Measurements from ENCODE around the gene MED9.
"Not testable (repeated sequence)": the region's sequence is repeated elsewhere in the genome, so short reads cannot be mapped to it uniquely, and the experiment has no call there.

Gene MED9

GRCh38 chr17:17454700-17455099 lies 22.1 kb upstream of the MED9 start:
- not testable (repeated sequence) for DNase-seq (ENCODE audit: low read depth in 2 of 2, low spot score in 1 of 2)

- no peak for DNase-seq (ENCODE audit: low read depth in 2 of 2, low spot score in 1 of 2)
These were observed 21.6 kb upstream of the MED9 start for GRCh38 chr17:17455173-17455572.

GRCh38 chr17:17456251-17456650 lies 20.5 kb upstream of the MED9 start:
- no peak for DNase-seq (ENCODE audit: low read depth in 2 of 2, low spot score in 1 of 2)

- DNase-seq (ENCODE audit: low read depth in 2 of 2, low spot score in 1 of 2): no peak
These were observed 19.1 kb upstream of the MED9 start for GRCh38 chr17:17457680-17458079.

- no peak for DNase-seq (ENCODE audit: low read depth in 2 of 2, low spot score in 1 of 2)
These were observed 16.8 kb upstream of the MED9 start for GRCh38 chr17:17460038-17460437.

- no peak for DNase-seq (ENCODE audit: low read depth in 2 of 2, low spot score in 1 of 2)
These were observed 14.6 kb upstream of the MED9 start for GRCh38 chr17:17462048-17462824.

- no peak for DNase-seq (ENCODE audit: low read depth in 2 of 2, low spot score in 1 of 2)
These were observed 13.0 kb upstream of the MED9 start for GRCh38 chr17:17463821-17464220.

- not testable (repeated sequence) for DNase-seq (ENCODE audit: low read depth in 2 of 2, low spot score in 1 of 2)
These were observed 10.9 kb upstream of the MED9 start for GRCh38 chr17:17465878-17466277.

GRCh38 chr17:17466511-17466910 lies 10.3 kb upstream of the MED9 start:
- no peak for DNase-seq (ENCODE audit: low read depth in 2 of 2, low spot score in 1 of 2)

- no peak for DNase-seq (ENCODE audit: low read depth in 2 of 2, low spot score in 1 of 2)
These were observed 9.8 kb upstream of the MED9 start for GRCh38 chr17:17467016-17467415.

- DNase-seq (ENCODE audit: low read depth in 2 of 2, low spot score in 1 of 2): no peak
These were observed 9.1 kb upstream of the MED9 start for GRCh38 chr17:17467720-17468119.

GRCh38 chr17:17468217-17469010 lies 8.4 kb upstream of the MED9 start:
- no peak for DNase-seq (ENCODE audit: low read depth in 2 of 2, low spot score in 1 of 2)

- no peak for DNase-seq (ENCODE audit: low read depth in 2 of 2, low spot score in 1 of 2)
These were observed 7.4 kb upstream of the MED9 start for GRCh38 chr17:17469358-17469757.

GRCh38 chr17:17469996-17470395 lies 6.8 kb upstream of the MED9 start:
- no peak for DNase-seq (ENCODE audit: low read depth in 2 of 2, low spot score in 1 of 2)

- no peak for DNase-seq (ENCODE audit: low read depth in 2 of 2, low spot score in 1 of 2)
These were observed 4.4 kb upstream of the MED9 start for GRCh38 chr17:17472333-17472920.

GRCh38 chr17:17474341-17474740 lies 2.5 kb upstream of the MED9 start:
- no peak for DNase-seq (ENCODE audit: low read depth in 2 of 2, low spot score in 1 of 2)

GRCh38 chr17:17479209-17479608 lies 2.4 kb downstream of the MED9 start:
- no peak for DNase-seq (ENCODE audit: low read depth in 2 of 2, low spot score in 1 of 2)

- no peak for DNase-seq (ENCODE audit: low read depth in 2 of 2, low spot score in 1 of 2)
These were observed 3.9 kb downstream of the MED9 start for GRCh38 chr17:17480593-17481148.

GRCh38 chr17:17481860-17482259 lies 5.1 kb downstream of the MED9 start:
- no peak for DNase-seq (ENCODE audit: low read depth in 2 of 2, low spot score in 1 of 2)

GRCh38 chr17:17484451-17484899 lies 7.7 kb downstream of the MED9 start:
- no peak for DNase-seq (ENCODE audit: low read depth in 2 of 2, low spot score in 1 of 2)

GRCh38 chr17:17485420-17485819 lies 8.6 kb downstream of the MED9 start:
- no peak for DNase-seq (ENCODE audit: low read depth in 2 of 2, low spot score in 1 of 2)

GRCh38 chr17:17486416-17486815 lies 9.6 kb downstream of the MED9 start:
- DNase-seq (ENCODE audit: low read depth in 2 of 2, low spot score in 1 of 2): not testable (repeated sequence)

Measured in stimulated activated CD8-positive, alpha-beta memory T cell treated with anti-CD3 and anti-CD28 coated beads, Interleukin-4, amount 100 ng/mL, for 4 hours (primary cell).